H9 (cell line): Measurements from ENCODE around the gene FOXB1. TPM values are rescaled to one million over a fixed set of nuclear protein-coding genes. Genes with fewer than 3 reads are reported as not detected.

Experiments
- DNase-seq: peaks from one replicate; pipeline ENCODE4 v3.0.0-alpha.2; 2017
- H2AFZ ChIP-seq: one replicate; pipeline ENCODE4 v1.6.1; 2013; ENCODE audit warnings: mild to moderate bottlenecking, low read length, control low read depth, moderate library complexity
- H2AK5ac ChIP-seq: 2 replicates; pipeline ENCODE4 v1.6.1; 2013; ENCODE audit warnings: low read length, control low read depth, mixed read lengths; ENCODE audit not compliant: insufficient read length
- H2BK120ac ChIP-seq: one replicate; pipeline ENCODE4 v1.6.1; 2013; ENCODE audit warnings: low read depth, mild to moderate bottlenecking, low read length, control low read depth, inconsistent platforms; ENCODE audit not compliant: poor library complexity, severe bottlenecking
- H2BK12ac ChIP-seq: 2 replicates; pipeline ENCODE4 v1.6.1; 2013; ENCODE audit warnings: low read length, control low read depth, mixed read lengths, low read depth; ENCODE audit not compliant: insufficient read length
- H2BK15ac ChIP-seq: 2 replicates; pipeline ENCODE4 v1.6.1; 2013; ENCODE audit warnings: low read depth, low read length, control low read depth
- H2BK20ac ChIP-seq: one replicate; pipeline ENCODE4 v1.6.1; 2013; ENCODE audit warnings: low read depth, mild to moderate bottlenecking, low read length, control low read depth, inconsistent platforms; ENCODE audit not compliant: poor library complexity, severe bottlenecking
- H2BK5ac ChIP-seq: 2 replicates; pipeline ENCODE4 v1.6.1; 2013; ENCODE audit warnings: low read length, control low read depth, mixed read lengths; ENCODE audit not compliant: insufficient read length
- H3K14ac ChIP-seq: 2 replicates; pipeline ENCODE4 v1.6.1; 2013; ENCODE audit warnings: low read length, control low read depth; ENCODE audit not compliant: insufficient read depth
- H3K18ac ChIP-seq: 2 replicates; pipeline ENCODE4 v1.6.1; 2013; ENCODE audit warnings: low read depth, mild to moderate bottlenecking, mixed read lengths, low read length, control low read depth; ENCODE audit not compliant: insufficient read length
- H3K23ac ChIP-seq: 2 replicates; pipeline ENCODE4 v1.6.1; 2013; ENCODE audit warnings: low read length, control low read depth, mixed read lengths, low read depth; ENCODE audit not compliant: insufficient read length
- H3K23me2 ChIP-seq: 2 replicates; pipeline ENCODE4 v1.6.1; 2013; ENCODE audit warnings: low read depth, mild to moderate bottlenecking, mixed read lengths, low read length, control low read depth; ENCODE audit not compliant: insufficient read length, poor library complexity, severe bottlenecking
- H3K27ac ChIP-seq: 2 replicates; pipeline ENCODE4 v1.5.1; 2013; ENCODE audit warnings: low read length, control low read depth, mixed read lengths, low read depth; ENCODE audit not compliant: insufficient read length
- H3K27me3 ChIP-seq: 2 replicates; pipeline ENCODE4 v1.6.1; 2013; ENCODE audit warnings: low read length, control low read depth, inconsistent platforms; ENCODE audit not compliant: insufficient read depth
- H3K4ac ChIP-seq: 2 replicates; pipeline ENCODE4 v1.6.1; 2013; ENCODE audit warnings: low read depth, mild to moderate bottlenecking, control low read depth, inconsistent platforms, low read length, moderate library complexity
- H3K4me1 ChIP-seq: 2 replicates; pipeline ENCODE4 v1.6.1; 2013; ENCODE audit warnings: low read length, control low read depth, inconsistent platforms; ENCODE audit not compliant: insufficient read depth
- H3K4me2 ChIP-seq: 2 replicates; pipeline ENCODE4 v1.6.1; 2013; ENCODE audit warnings: low read length, control low read depth, mixed read lengths; ENCODE audit not compliant: insufficient read length, insufficient read depth
- H3K56ac ChIP-seq: 2 replicates; pipeline ENCODE4 v1.6.1; 2013; ENCODE audit warnings: low read depth, mild to moderate bottlenecking, mixed read lengths, low read length, control low read depth; ENCODE audit not compliant: insufficient read length
- H3K79me1 ChIP-seq: 2 replicates; pipeline ENCODE4 v1.6.1; 2013; ENCODE audit warnings: low read depth, mild to moderate bottlenecking, moderate library complexity, low read length, control low read depth, inconsistent platforms; ENCODE audit not compliant: insufficient read depth, poor library complexity, severe bottlenecking
- H3K79me2 ChIP-seq: 2 replicates; pipeline ENCODE4 v1.6.1; 2013; ENCODE audit warnings: low read length, control low read depth, inconsistent platforms; ENCODE audit not compliant: insufficient read depth
- H3K9ac ChIP-seq: 2 replicates; pipeline ENCODE4 v1.6.1; 2013; ENCODE audit warnings: low read length, control low read depth, mixed read lengths; ENCODE audit not compliant: insufficient read length; ENCODE audit errors: extremely low read depth
- H3K9me3 ChIP-seq: one replicate; pipeline ENCODE4 v1.6.1; 2013; ENCODE audit warnings: low read depth, low read length, inconsistent platforms; ENCODE audit not compliant: control insufficient read depth
- H3T11ph ChIP-seq: one replicate; pipeline ENCODE4 v1.6.1; 2013; ENCODE audit warnings: mild to moderate bottlenecking, low read length, control low read depth, inconsistent platforms
- H4K20me1 ChIP-seq: one replicate; pipeline ENCODE4 v1.6.1; 2013; ENCODE audit not compliant: control insufficient read depth, insufficient read length, insufficient read depth
- H4K5ac ChIP-seq: 2 replicates; pipeline ENCODE4 v1.6.1; 2013; ENCODE audit warnings: low read depth, mild to moderate bottlenecking, mixed read lengths, low read length, control low read depth; ENCODE audit not compliant: insufficient read length
- H4K8ac ChIP-seq: replicated peaks from 2 replicates; pipeline ENCODE4 v1.6.1; 2013; ENCODE audit warnings: low read length, control low read depth, mixed read lengths, low read depth; ENCODE audit not compliant: insufficient read length
- H4K91ac ChIP-seq: 2 replicates; pipeline ENCODE4 v1.6.1; 2013; ENCODE audit warnings: low read depth, mild to moderate bottlenecking, moderate library complexity, mixed read lengths, low read length, control low read depth; ENCODE audit not compliant: insufficient read length
- H3K27ac Mint-ChIP-seq, 3 experiments: 2 replicates in 2 of 3; 3 replicates in 1 of 3; pipeline ENCODE4 v1.8.0; 2020 to 2021; ENCODE audit warnings: mixed read lengths in 3 of 3, mild to moderate bottlenecking in 1 of 3, moderate library complexity in 1 of 3
- H3K27me3 Mint-ChIP-seq: 2 replicates; pipeline ENCODE4 v1.8.0; 2021; ENCODE audit warnings: low read depth, mild to moderate bottlenecking, moderate library complexity, mixed read lengths
- H3K36me3 Mint-ChIP-seq, 3 experiments: 2 replicates in 2 of 3; 3 replicates in 1 of 3; pipeline ENCODE4 v1.8.0; 2020 to 2021; ENCODE audit warnings: low read depth in 3 of 3, mixed read lengths in 3 of 3; ENCODE audit not compliant: insufficient read depth in 1 of 3
- H3K4me1 Mint-ChIP-seq, 2 experiments: 2 replicates each; pipeline ENCODE4 v1.8.0; 2020; ENCODE audit warnings: mixed read lengths in 2 of 2
- H3K4me3 Mint-ChIP-seq, 2 experiments: 2 replicates in 1 of 2; 3 replicates in 1 of 2; pipeline ENCODE4 v1.8.0; 2020 to 2021; ENCODE audit warnings: mild to moderate bottlenecking in 2 of 2, mixed read lengths in 2 of 2, moderate library complexity in 1 of 2
- H3K9me3 Mint-ChIP-seq, 2 experiments: 2 replicates in 1 of 2; 3 replicates in 1 of 2; pipeline ENCODE4 v1.8.0; 2020; ENCODE audit warnings: mild to moderate bottlenecking in 2 of 2, mixed read lengths in 2 of 2, moderate library complexity in 1 of 2
- WGBS: extraction: QIAGEN DNeasy Blood & Tissue Kit; methylation state at CpG from one replicate; pipeline ENCODE4 v1.1.7; 2013; ENCODE audit warnings: missing lambda C conversion rate, low lambda C conversion rate, mixed read lengths; ENCODE audit not compliant: insufficient read length; ENCODE audit errors: extremely low coverage; 5-methylcytosine and 5-hydroxymethylcytosine counted together
- total RNA-seq: library from RNA; stranded (reverse); gene quantifications from 2 replicates; pipeline ENCODE4 v1.2.1, GENCODE V29; 2021
- TF ChIP-seq, protein P1 (sequence below): fragments of 200-600 bp; sonication (generic); conservative IDR thresholded peaks from 3 replicates; pipeline ENCODE4 v1.8.0; 2021; ENCODE audit warnings: antibody characterized with exemption, mild to moderate bottlenecking

Gene FOXB1
- total RNA-seq, 1 experiment from 2014 or later, result 3.5 TPM

DNA sequence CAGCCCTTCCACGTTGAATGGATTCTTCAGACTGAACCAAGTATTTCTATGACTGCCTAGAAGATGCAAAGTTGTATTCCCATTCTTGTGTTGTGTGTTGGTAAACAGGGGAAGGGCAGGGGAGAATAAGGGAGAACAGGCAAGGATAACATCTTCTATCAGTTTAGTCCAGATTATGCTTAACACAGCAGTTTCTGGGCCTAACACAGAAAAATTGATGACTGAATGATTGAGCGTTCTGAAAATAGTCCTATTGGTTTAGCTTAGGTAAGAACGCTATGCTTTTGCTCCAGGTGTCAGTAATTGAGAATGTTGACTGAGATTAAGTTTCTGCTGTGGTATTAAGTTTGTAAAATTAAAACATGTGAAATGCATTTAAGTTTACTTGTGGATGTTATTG lies 8.6 kb downstream of the FOXB1 start:
- no peak overlapping the region for H3K27ac Mint-ChIP-seq
- no peak overlapping the region for H4K5ac ChIP-seq
- H2BK20ac ChIP-seq, result no peak overlapping the region
- no peak overlapping the region for H4K8ac ChIP-seq
- H2BK12ac ChIP-seq, result no peak overlapping the region
- no peaks in the 10 kb centered on the region for H3K79me1 ChIP-seq
- no peak overlapping the region for H3K4ac ChIP-seq
- no peak overlapping the region for H3K9ac ChIP-seq
- H2AFZ ChIP-seq, result no peak overlapping the region
- H3K14ac ChIP-seq, result no peak overlapping the region; the same call in 1 of the 2 replicates
- peaks cover 5 to 8% (median 6%) of the 10 kb centered on the region in 3 experiments; a peak in 3 of 7 replicates for H3K36me3 Mint-ChIP-seq
- H3K4me3 Mint-ChIP-seq, result no peak overlapping the region
- H2BK15ac ChIP-seq, result no peak overlapping the region
- no peak overlapping the region for H3T11ph ChIP-seq
- no peaks in the 10 kb centered on the region for H3K23me2 ChIP-seq
- peaks cover 6% of the 10 kb centered on the region in 2 experiments for H3K9me3 Mint-ChIP-seq
- DNase-seq, result no peak
- TF ChIP-seq, protein P1, sequence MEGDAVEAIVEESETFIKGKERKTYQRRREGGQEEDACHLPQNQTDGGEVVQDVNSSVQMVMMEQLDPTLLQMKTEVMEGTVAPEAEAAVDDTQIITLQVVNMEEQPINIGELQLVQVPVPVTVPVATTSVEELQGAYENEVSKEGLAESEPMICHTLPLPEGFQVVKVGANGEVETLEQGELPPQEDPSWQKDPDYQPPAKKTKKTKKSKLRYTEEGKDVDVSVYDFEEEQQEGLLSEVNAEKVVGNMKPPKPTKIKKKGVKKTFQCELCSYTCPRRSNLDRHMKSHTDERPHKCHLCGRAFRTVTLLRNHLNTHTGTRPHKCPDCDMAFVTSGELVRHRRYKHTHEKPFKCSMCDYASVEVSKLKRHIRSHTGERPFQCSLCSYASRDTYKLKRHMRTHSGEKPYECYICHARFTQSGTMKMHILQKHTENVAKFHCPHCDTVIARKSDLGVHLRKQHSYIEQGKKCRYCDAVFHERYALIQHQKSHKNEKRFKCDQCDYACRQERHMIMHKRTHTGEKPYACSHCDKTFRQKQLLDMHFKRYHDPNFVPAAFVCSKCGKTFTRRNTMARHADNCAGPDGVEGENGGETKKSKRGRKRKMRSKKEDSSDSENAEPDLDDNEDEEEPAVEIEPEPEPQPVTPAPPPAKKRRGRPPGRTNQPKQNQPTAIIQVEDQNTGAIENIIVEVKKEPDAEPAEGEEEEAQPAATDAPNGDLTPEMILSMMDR, result no peak
- H3K27me3 ChIP-seq, result no peaks in the 10 kb centered on the region
- peaks cover 50 to 54% of the 10 kb centered on the region in 2 experiments for H3K4me1 Mint-ChIP-seq
- no peaks in the 10 kb centered on the region for H4K20me1 ChIP-seq
- no peaks in the 10 kb centered on the region for H3K9me3 ChIP-seq
- H2BK120ac ChIP-seq, result no peak overlapping the region
- no peak overlapping the region for H4K91ac ChIP-seq
- WGBS, result no CpG with 5 or more reads among the region's 3 CpGs
- H3K27me3 Mint-ChIP-seq, result peaks cover 25% of the 10 kb centered on the region
- no peak overlapping the region for H3K56ac ChIP-seq
- no peak overlapping the region for H2BK5ac ChIP-seq
- no peak overlapping the region for H3K23ac ChIP-seq
- H3K4me1 ChIP-seq, result peaks cover 10% of the 10 kb centered on the region; the same call in 1 of the 2 replicates
- H3K4me2 ChIP-seq, result no peak overlapping the region
- H3K79me2 ChIP-seq, result no peaks in the 10 kb centered on the region
- H3K27ac ChIP-seq, result no peak overlapping the region
- H2AK5ac ChIP-seq, result no peak overlapping the region
- no peak overlapping the region for H3K18ac ChIP-seq
